Activated CD4-positive, alpha-beta T cell treated with anti-CD3 and anti-CD28 coated beads, Interleukin-2, amount 10 ng/mL, durations not matched to agents 7 days and 5 days (primary cell): ENCODE data around the gene CAPN9. TPM values are rescaled to one million over a fixed set of nuclear protein-coding genes. Genes with fewer than 3 reads are reported as not detected.
"Not testable (repeated sequence)": the region's sequence is repeated elsewhere in the genome, so short reads cannot be mapped to it uniquely, and the experiment has no call there.

Experiments used
- CTCF ChIA-PET: fragments of 350-600 bp; sonication (Branson Sonifier 250); formaldehyde crosslinking; loops from one replicate; lab custom pipeline; 2021; ENCODE audit warnings: antibody characterized with exemption; lab: Charles Lee
- POLR2A ChIA-PET: fragments of 350-600 bp; sonication (Branson Sonifier 250); formaldehyde crosslinking; loops from one replicate; lab custom pipeline; 2021; ENCODE audit warnings: antibody characterized with exemption; lab: Charles Lee
- DNase-seq: peaks from one replicate; pipeline ENCODE4 v3.0.0-alpha.2; 2020
- H3K27ac Mint-ChIP-seq: one replicate; pipeline ENCODE4 v1.8.0; 2021; ENCODE audit warnings: mild to moderate bottlenecking, moderate library complexity, mixed read lengths
- H3K27me3 Mint-ChIP-seq: one replicate; pipeline ENCODE4 v1.8.0; 2021; ENCODE audit warnings: mixed read lengths
- H3K36me3 Mint-ChIP-seq: one replicate; pipeline ENCODE4 v1.8.0; 2021; ENCODE audit warnings: low read depth, mixed read lengths
- H3K4me1 Mint-ChIP-seq: one replicate; pipeline ENCODE4 v1.8.0; 2021; ENCODE audit warnings: mixed read lengths
- H3K4me3 Mint-ChIP-seq: one replicate; pipeline ENCODE4 v1.8.0; 2021; ENCODE audit warnings: mild to moderate bottlenecking, moderate library complexity, mixed read lengths
- H3K9me3 Mint-ChIP-seq: one replicate; pipeline ENCODE4 v1.8.0; 2021; ENCODE audit warnings: mixed read lengths
- total RNA-seq, 2 experiments: library from RNA; stranded (reverse); gene quantifications; one replicate each; pipeline ENCODE4 v1.2.3, GENCODE V29; 2021

Gene CAPN9
- total RNA-seq, 2 experiments from 2014 or later: not detected

DNA sequence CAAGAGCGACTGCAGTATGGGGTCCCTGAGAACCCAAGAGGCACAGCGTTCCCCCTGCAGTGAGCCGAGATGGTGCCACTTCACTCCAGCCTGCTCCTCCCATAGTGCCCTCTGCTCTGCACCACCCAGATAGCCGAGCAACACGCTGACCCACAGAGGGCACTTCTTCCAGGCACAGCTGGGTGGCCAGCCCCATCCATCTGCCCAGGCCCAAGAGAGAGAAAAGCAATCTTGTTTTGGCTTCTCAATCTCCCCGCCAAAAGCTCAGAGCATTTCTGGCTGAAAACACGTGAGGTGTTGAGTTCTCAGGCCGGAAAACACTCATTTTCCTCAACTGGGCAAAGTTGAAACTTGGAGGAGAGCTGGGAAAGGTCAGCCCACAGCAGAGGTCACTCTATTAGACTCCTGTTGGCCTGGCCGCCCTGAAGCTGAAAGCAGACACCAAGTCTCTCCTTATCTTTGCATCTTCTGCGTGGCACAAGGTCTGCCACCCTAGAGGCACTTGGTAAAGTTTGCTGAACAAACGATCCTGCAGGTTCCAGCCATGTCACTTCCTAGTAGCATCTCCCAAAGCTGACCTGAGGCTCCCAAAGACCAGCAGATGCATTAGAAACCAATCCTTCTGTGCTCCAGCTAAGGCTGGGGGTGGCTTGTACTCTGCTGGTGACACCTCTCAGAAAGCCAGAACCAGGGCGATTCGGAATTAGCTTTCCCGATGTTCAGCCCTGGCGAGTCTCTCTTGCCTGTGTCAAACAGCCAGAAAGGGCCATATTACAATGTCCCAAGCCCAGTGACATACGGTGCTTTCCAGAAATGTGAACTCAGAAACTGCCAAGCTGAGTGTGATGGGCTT is 10.9 kb downstream of the CAPN9 start:
- Mint-ChIP-seq H3K27ac (no peak overlapping the region), H3K27me3 (no peaks in the 10 kb centered on the region), H3K4me1 (peaks cover 7% of the 10 kb centered on the region)

DNA sequence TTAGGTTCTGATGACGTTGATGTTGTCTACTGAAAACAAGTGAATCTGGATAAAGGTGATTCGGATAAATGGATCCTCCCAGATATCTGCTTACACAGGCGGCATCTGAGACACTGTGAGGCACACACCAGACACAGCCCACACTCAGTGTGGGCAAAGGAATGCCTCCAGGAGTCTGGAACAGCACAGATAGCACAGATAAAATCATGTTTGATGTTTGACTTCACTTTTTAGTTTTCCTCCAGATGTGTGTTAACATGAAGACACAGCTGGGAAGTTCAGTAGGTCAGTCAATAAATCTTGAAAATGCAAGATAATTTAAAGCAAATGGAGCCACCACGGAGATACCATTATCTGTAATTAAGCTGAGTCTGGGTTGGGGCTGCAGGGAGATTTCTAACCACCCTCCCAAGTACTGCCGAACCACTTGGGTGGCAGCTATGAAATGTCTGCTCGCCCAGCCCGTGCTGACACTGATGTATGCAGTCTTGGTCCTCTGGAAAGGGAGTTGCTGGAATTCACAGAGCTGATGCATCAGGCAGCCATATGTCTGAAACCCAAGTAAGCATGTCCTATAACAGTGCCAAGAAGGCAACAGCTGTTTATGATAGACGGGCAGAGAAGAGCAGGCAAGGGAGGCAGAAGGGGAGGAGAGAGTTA is 11.7 kb downstream of the CAPN9 start:
- H3K27ac Mint-ChIP-seq: no peak overlapping the region
- H3K4me1 Mint-ChIP-seq: peaks cover 3% of the 10 kb centered on the region
- DNase-seq: no peak
- no peaks in the 10 kb centered on the region for H3K27me3 Mint-ChIP-seq
- no peak overlapping the region for H3K4me3 Mint-ChIP-seq
- no peaks in the 10 kb centered on the region for H3K9me3 Mint-ChIP-seq
- H3K36me3 Mint-ChIP-seq: no peaks in the 10 kb centered on the region
- ChIA-PET POLR2A (no interaction called here), CTCF (interaction anchor here (0.6 kb wide), 1 partner anchor 392 kb away, joined by 3 read pairs; no protein-coding TSS in a partner anchor)

More for the DNA sequence above, 10.9 kb downstream of the CAPN9 start:
- ChIA-PET CTCF (no interaction called here), POLR2A (no interaction called here)
- no peaks in the 10 kb centered on the region for H3K9me3 Mint-ChIP-seq
- no peaks in the 10 kb centered on the region for H3K36me3 Mint-ChIP-seq
- H3K4me3 Mint-ChIP-seq: no peak overlapping the region
- no peak for DNase-seq

DNA sequence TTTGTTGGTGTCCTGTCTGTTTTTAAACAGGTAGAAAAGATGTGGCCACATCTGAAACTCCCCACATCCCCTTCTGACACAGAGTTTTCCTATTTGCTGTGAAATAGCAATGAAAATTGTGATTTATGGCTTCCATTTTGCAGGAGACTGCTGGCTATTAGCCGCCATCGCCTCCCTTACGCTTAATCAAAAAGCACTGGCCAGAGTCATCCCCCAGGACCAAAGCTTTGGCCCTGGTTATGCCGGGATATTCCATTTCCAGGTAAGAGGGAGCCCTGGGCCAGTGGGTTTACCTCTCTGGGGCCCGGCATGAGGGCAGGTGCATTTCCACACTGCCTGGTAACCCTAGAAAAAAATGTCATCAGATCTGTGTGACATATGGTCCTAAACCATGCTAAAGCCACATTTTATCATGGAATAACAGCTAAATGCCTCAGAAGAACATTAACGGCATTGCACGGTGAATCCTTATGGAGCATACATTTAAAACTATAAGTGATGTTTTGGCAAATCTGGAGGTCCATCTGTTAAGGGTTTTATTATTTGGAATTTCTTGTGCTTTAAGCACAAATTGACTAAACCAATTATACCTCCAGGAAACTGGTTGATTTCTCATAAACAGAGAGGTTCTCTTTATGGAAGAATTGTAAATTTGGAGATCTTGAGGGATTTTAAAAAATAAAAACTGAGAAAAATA is 12.3 kb downstream of the CAPN9 start:
- Mint-ChIP-seq H3K27me3 (no peaks in the 10 kb centered on the region), H3K4me3 (no peak overlapping the region), H3K36me3 (no peaks in the 10 kb centered on the region), H3K27ac (no peak overlapping the region), H3K9me3 (no peaks in the 10 kb centered on the region), H3K4me1 (no peaks in the 10 kb centered on the region)
- CTCF ChIA-PET: interaction anchor here (0.6 kb wide), 1 partner anchor 393 kb away, joined by 3 read pairs; no protein-coding TSS in a partner anchor
- POLR2A ChIA-PET: no interaction called here
- no peak for DNase-seq

GRCh38 chr1:230760360-230760827 is 13.2 kb downstream of the CAPN9 start:
- Mint-ChIP-seq H3K4me3 (no peak overlapping the region), H3K4me1 (no peaks in the 10 kb centered on the region), H3K36me3 (no peaks in the 10 kb centered on the region), H3K9me3 (no peaks in the 10 kb centered on the region), H3K27me3 (no peaks in the 10 kb centered on the region), H3K27ac (no peak overlapping the region)
- POLR2A ChIA-PET: no interaction called here
- no peak for DNase-seq
- CTCF ChIA-PET: no interaction called here

- Mint-ChIP-seq H3K9me3 (no peaks in the 10 kb centered on the region), H3K4me3 (no peak overlapping the region), H3K27me3 (no peaks in the 10 kb centered on the region), H3K4me1 (no peaks in the 10 kb centered on the region), H3K36me3 (no peaks in the 10 kb centered on the region), H3K27ac (no peak overlapping the region)
- DNase-seq: no peak
- POLR2A ChIA-PET: no interaction called here
- CTCF ChIA-PET: no interaction called here
Observed at GRCh38 chr1:230761443-230762167, 14.4 kb downstream of the CAPN9 start.

DNA sequence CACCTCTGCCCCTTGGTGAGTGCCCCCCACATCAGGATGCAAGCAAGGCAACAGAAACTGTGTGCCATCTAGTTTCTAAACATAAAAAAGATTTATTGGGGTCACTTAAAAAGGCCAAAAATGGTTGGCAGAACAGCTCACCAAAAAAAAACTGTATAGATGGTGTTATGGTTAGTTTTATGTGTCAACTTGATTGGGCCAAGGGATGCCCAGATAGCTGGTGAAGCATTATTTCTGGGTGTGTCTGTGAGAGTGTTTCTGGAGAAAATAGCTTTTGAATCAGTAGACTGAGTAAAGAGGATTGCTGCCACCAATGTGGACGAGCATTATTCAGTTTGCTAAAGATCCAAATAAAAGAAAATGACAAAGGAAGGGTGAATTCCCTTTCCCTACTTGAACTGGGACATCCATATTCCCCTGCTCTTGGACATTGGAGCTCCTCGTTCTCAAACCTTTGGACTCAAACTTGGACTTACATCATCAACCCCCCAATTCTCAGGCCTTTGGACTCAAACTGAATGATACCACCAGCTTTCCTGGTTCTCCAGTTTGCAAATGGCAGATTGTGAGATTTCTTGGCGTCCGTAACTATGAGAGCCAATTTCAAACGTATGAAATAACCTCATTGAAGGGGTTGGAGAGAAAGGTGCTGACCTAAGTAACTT is 16.9 kb downstream of the CAPN9 start:
- Mint-ChIP-seq H3K36me3 (no peaks in the 10 kb centered on the region), H3K4me1 (no peaks in the 10 kb centered on the region), H3K27me3 (no peaks in the 10 kb centered on the region), H3K4me3 (no peak overlapping the region), H3K27ac (no peak overlapping the region), H3K9me3 (no peaks in the 10 kb centered on the region)
- CTCF ChIA-PET: no interaction called here
- POLR2A ChIA-PET: no interaction called here
- DNase-seq: no peak

GRCh38 chr1:230766318-230766717 is 19.1 kb downstream of the CAPN9 start:
- H3K9me3 Mint-ChIP-seq: no peaks in the 10 kb centered on the region
- H3K4me3 Mint-ChIP-seq: no peak overlapping the region
- ChIA-PET CTCF (no interaction called here), POLR2A (no interaction called here)
- H3K27ac Mint-ChIP-seq: no peak overlapping the region
- no peaks in the 10 kb centered on the region for H3K27me3 Mint-ChIP-seq
- H3K36me3 Mint-ChIP-seq: no peaks in the 10 kb centered on the region
- H3K4me1 Mint-ChIP-seq: no peaks in the 10 kb centered on the region
- no peak for DNase-seq

DNA sequence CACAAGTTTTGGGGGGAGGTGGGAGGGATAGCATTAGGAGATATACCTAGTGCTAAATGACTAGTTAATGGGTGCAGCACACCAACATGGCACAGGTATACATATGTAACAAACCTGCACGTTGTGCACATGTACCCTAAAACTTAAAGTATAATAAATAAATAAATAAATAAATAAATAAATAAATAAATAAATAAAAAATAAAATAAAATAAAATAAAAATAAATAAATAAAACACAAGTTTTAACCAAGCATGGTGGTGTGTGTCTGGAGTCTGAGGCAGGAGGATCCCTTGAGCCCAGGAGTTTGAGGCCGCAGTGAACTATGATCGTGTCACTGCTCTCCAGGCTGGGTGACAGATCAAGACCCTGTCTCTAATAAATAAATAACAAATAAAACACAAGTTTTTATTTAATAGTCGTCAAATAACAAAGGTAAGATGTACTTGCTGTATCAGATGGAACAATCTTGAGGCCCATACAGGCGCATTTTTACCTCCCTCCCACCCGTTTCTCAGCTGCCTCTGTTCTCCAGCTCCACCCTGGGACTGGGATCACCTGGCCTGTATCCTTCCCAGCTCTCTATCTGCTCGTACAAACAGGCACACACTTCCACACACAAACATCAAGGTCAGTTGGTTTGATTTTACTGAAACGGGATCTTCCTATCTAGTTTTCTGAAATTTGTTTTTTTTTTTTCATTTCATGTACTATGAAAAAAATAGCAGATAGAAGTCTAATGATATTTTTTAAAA is 20.8 kb downstream of the CAPN9 start:
- CTCF ChIA-PET: not testable (repeated sequence)

DNA sequence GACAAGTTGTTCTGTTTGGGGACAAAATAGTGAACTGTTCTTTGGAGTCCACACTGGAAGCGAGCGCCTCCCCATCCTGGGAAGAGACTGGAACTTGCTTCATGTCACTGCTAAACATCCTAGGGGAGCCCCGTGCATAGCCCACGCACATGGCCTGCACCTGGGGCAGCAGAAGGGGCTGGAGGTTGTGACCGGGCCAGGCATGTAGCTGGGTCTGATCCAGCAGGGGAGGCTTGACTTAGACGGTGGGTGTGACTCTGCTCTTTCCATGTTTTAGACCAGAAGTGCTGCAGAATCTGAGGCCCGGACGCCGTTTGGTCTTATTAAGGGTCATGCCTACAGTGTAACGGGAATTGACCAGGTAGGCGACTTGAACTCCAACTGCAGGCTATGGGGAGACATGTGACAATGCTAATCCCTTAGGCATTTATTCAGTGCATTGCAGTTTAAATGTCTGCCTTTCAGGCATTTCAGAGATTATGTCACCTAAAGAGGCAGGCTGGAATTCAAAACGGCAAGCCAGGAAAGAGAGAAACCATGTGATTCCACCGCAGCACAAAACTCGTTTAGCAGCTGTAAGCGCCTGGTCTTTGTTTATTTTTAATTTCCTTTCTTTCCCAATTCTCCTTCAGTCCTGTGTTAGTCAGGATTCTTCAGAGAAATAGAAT is 21.8 kb downstream of the CAPN9 start:
- CTCF ChIA-PET: interaction anchor here (0.6 kb wide), 1 partner anchor 29 kb away, joined by 5 read pairs; no protein-coding TSS in a partner anchor
- Mint-ChIP-seq H3K9me3 (no peaks in the 10 kb centered on the region), H3K4me3 (no peak overlapping the region), H3K4me1 (no peaks in the 10 kb centered on the region), H3K36me3 (no peaks in the 10 kb centered on the region), H3K27me3 (no peaks in the 10 kb centered on the region), H3K27ac (no peak overlapping the region)
- DNase-seq: no peak
- POLR2A ChIA-PET: no interaction called here

More for the DNA sequence above, 20.8 kb downstream of the CAPN9 start:
- H3K36me3 Mint-ChIP-seq, DNase-seq, H3K27ac Mint-ChIP-seq, POLR2A ChIA-PET, H3K9me3 Mint-ChIP-seq, H3K27me3 Mint-ChIP-seq, H3K4me1 Mint-ChIP-seq, H3K4me3 Mint-ChIP-seq: not testable (repeated sequence)

GRCh38 chr1:230770317-230770716 is 23.1 kb downstream of the CAPN9 start:
- Mint-ChIP-seq H3K27ac (no peak overlapping the region), H3K4me1 (peaks cover 5% of the 10 kb centered on the region), H3K4me3 (no peak overlapping the region), H3K27me3 (no peaks in the 10 kb centered on the region), H3K36me3 (no peaks in the 10 kb centered on the region), H3K9me3 (no peaks in the 10 kb centered on the region)
- no peak for DNase-seq
- ChIA-PET CTCF (no interaction called here), POLR2A (no interaction called here)

GRCh38 chr1:230771773-230772354 is 24.7 kb downstream of the CAPN9 start:
- DNase-seq: no peak
- Mint-ChIP-seq H3K4me3 (no peak overlapping the region), H3K27ac (no peak overlapping the region), H3K27me3 (peaks cover 2% of the 10 kb centered on the region), H3K36me3 (no peaks in the 10 kb centered on the region), H3K9me3 (no peaks in the 10 kb centered on the region), H3K4me1 (peaks cover 6% of the 10 kb centered on the region)
- CTCF ChIA-PET: no interaction called here
- POLR2A ChIA-PET: no interaction called here
